ENCODE data around the gene LRRFIP1.
"Not testable (repeated sequence)": the region's sequence is repeated elsewhere in the genome, so short reads cannot be mapped to it uniquely, and the experiment has no call there.

Gene LRRFIP1

DNA sequence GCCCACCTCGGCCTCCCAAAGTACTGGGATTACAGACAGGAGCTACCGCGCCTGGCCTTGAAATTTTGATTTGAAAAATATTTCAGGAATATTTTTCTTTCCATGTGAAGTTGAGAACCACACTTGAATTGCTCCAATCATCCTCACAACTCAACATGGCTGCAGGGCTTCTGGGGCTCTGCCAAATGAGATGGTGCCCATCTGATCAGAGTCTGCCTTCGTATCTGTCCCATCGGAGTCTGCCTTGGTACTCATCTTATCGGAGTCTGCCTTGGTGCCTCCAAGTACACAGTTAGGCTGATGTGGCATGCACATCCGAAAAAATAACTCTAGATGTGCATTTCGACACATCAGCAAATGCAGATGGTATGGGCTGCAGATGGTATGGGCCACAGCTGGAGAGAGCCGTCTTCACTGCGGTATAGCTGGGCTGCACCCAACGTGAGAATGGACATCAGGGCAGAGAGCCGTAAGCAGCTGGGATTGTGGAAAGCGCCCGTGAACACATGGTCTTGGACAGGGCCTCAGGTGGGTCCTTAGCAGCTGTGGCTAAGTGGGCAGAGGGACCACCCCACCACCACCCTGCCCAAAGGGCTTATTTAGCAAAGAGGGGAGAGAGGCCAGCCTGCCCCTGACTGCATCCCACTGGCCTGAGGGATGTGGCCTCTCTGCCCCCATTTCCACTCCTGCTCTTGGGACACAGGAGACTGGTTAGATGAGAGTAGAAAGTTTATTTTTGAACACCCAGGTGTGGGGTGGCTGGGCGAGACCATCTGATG is 119.1 kb downstream of the LRRFIP1 start:
- DNase-seq (ENCODE audit: low spot score), result no peak

DNA sequence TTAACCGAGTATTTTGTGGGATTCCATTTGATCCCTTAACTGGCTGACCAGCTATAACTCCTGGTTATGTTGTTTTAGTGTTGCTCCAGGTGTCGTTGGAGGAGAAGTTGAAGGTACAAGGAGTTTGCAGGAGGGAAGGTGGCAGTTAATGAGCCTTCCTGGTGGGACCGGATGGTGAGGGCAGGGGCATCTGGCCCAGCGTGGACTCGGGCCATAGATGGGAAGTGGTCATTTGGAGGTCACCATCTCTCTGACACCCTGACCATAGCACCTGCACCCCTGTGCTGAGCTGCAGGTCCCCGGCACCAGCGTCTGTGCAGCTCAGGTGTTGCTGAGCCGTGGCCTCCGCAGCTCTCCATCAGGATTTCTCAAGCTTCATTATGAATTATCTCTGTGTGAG is 119.8 kb downstream of the LRRFIP1 start:
- DNase-seq (ENCODE audit: low spot score), result no peak

DNA sequence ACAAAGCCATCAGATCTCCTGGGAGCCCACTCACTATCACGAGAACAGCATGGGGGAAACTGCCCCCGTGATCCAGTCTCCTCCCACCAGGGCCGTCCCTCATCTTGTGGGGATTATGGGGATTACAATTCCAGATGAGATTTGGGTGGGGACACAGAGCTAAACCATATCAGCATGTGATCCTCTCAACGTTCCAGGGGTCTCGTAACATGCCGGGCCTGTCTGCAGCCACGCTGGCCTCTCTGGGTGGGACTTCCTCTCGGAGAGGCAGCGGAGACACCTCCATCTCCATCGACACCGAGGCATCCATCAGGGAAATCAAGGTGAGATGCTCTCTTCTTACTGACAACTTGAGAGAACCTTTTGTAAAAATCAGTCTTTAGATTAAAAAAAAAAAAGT is 121.6 kb downstream of the LRRFIP1 start:
- DNase-seq (ENCODE audit: low spot score), result no peak

DNA sequence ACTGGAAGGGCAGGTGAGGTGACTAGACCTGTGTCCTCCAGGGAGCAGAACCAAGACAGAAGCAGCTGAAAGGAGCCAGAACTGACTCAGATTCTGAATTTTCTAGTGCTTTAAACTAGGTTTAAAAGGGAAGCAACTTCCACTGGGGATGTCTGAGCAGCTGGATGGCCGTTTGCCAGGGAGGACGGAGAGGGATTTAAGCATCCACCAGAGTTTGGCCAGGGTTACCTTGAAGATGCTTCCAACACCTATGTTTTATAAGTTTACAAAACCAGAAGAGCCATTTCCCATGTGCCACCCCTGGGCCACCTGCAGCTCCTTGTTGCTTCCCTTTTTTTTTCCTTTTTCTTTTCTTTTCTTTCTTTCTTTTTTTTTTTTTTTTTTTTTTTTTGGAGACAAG is 122.6 kb downstream of the LRRFIP1 start:
- no peak for DNase-seq (ENCODE audit: low spot score)

DNA sequence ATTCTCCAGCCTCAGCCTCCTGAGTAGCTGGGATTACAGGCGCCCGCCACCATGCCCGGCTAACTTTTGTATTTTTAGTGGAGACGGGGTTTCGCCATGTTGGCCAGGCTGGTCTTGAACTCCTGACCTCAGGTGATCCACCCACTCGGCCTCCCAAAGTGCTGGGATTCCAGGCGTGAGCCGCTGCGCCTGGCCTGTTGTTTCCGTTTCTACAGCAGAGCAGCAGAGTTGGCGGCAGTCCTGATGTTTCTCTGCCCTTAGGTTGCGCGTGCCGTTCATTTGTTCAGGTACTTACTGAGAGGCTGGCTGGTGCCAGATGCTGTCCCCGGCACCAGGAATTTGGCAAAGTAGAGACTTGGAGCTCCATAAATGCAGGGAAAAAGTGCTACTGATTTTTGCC is 123.1 kb downstream of the LRRFIP1 start:
- not testable (repeated sequence) for DNase-seq (ENCODE audit: low spot score)

DNA sequence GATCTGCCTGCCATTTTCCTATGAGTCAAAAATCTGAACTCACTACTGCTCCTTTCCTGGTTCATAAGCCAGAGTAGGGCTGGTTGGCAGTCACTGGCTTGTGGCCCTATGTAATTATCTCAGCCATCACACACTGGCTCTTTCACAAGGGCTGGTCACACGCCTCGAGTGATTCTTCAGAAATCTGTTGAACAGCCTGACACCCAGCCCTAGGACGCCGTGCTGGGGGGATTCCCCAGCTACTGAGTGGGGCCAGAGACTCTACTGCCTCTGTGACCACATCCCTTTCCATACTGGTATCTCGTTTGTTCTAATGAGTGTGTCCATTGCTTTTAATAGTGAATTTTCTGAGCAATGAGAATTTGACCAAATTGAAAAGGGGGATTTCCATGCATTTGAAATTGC is 125.4 kb downstream of the LRRFIP1 start:
- DNase-seq (ENCODE audit: low spot score), result no peak

DNA sequence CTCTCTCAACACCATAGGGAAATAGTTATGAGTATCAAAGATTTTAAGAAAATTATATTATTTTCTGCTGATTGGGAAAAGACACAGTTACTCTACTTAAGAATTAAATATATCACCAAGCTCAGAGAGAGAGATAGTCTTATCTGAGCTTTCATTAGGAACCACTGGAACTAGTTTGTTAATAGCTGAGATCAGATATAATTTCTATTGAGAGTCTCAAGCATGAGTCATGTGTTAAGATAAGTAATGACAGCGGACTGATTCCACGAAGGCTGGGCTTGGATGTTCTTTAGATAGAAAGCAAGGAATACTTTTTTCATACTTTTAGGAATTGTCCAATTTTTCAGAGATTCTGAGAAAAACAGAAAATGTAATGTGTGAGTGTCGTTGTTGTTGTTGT is 126.8 kb downstream of the LRRFIP1 start:
- DNase-seq (ENCODE audit: low spot score), result no peak

DNA sequence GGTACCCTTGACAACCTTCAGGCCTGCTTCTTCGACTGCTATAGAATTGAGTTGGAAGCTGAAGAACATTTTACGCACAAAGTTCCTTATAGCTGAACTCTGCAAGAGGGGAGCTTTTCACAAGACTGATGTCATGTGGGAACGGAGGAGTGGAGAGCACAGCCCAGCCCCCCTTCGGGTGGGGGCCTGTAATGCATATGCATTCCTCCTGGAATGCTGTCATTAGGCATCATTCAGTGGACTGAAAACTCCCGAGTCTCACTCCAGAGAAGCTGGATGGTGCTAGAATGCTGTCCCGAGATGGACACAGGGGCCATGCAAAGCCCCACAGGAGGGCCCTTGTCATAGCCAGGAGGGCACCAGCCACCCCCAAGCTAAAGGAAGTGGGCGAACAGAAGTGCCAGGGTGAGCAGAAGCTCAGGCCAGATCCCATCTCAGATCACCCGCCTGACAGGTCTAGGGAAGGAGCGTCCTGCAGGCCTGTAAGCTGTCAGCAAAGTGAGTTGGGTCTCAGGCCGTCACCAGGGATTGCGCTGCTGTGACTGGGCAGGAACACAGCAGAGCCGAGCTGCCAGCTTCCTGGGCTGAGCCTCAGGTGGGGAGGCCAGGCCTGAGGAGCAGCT is 127.3 kb downstream of the LRRFIP1 start:
- no peak for DNase-seq (ENCODE audit: low spot score)

DNA sequence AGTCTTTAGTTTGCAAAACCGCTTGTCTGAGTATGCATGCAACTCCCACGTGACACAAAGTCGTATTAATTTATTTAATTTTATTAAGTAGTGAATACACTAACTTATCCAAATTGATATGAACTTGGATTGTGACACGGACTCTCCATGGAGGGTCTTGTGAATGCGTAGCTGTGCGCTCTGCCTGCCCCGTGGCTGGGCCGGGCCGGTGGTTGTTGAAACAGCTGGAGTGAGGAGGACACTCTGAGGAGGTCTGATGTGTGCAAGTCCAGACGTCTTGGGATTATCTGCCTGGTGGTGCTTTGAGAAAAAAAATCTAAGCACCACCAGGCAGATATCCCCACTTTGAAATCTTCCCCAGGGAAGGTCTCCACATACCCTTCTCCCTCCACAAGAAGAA is 130.2 kb downstream of the LRRFIP1 start:
- no peak for DNase-seq (ENCODE audit: low spot score)

DNA sequence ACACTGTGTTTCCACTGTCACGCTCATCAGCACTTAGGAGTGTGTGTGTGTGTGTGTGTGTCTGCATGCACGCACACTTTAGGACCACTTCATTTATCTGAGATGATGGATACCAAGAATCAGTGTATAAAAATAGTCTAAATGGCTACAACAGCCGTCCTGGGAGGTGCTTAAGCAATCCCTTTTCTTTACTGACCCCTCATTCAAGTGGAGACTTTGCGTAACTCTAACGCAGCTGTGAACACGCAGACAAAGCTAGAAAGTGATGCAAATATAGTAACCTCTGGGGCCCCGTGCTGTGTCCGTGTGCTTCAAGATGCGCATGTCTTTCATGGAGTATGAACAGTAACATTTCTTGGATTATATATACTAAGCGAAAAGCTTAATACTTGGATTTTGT is 130.8 kb downstream of the LRRFIP1 start:
- no peak for DNase-seq (ENCODE audit: low spot score)

DNA sequence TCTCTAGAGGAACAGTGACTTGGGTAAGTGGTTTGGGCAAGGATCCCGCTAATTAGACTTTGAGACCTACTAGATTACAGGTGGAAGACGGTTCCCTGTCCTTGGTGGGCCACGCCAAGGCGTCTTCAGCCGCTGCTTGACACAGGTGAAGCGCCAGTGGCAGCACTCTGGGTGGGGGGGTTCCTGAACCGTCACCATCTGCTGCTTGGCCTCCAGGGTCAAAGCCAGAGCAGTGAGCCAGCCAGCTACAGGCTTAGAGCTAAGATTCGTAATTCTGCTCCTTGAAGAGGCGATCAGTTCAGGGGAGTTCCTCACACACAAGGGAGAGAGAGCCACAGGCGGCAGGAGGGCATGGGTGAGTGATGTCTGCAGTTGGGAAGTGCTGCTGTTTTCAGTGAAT is 131.8 kb downstream of the LRRFIP1 start:
- DNase-seq (ENCODE audit: low spot score), result no peak

DNA sequence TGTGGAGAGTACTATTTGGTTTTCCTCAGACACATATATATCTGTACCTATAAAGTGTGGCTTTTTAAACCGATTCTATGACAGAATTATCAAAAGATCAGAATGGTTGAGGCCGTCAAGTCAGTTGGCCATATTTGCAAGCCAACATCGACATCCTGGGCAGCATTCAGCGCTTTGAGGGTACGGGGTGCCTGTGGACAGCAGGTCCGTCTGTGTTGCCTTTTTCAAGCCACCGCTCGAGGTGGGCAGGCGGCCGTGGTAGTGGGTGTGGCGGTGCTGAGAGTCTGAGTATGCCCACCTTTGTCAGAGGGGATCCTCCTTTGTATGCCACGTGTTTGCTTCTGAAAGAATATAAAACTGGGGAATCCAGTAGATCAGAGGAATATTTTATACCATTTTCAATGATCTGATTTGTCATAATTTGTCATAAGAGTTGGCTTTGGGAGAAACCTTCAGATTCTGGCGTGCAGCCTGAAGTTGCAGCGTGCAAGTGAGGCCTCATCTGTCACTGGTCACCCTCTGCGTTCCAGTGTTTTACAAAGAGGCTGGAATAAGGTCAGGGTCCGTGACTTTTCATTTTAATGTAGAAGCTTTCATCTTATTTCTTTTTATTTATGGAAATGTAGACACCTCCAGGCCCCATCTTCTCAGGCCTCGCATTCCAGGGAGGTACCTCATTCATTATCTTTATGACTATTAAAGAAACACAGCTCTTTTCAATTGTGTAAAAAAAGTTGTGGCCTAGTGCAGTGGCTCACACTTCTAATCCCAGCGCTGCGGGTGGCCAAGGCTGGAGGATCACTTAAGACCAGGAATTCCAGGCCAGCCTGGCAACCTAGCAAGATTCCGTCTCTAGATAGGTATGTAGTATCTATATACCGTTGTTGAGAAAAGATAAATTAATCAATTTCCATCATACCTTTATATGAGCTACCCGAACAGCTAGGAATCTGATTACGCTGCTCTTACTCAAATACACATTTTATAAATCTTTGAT is 133.4 kb downstream of the LRRFIP1 start:
- DNase-seq (ENCODE audit: low spot score), result no peak

DNA sequence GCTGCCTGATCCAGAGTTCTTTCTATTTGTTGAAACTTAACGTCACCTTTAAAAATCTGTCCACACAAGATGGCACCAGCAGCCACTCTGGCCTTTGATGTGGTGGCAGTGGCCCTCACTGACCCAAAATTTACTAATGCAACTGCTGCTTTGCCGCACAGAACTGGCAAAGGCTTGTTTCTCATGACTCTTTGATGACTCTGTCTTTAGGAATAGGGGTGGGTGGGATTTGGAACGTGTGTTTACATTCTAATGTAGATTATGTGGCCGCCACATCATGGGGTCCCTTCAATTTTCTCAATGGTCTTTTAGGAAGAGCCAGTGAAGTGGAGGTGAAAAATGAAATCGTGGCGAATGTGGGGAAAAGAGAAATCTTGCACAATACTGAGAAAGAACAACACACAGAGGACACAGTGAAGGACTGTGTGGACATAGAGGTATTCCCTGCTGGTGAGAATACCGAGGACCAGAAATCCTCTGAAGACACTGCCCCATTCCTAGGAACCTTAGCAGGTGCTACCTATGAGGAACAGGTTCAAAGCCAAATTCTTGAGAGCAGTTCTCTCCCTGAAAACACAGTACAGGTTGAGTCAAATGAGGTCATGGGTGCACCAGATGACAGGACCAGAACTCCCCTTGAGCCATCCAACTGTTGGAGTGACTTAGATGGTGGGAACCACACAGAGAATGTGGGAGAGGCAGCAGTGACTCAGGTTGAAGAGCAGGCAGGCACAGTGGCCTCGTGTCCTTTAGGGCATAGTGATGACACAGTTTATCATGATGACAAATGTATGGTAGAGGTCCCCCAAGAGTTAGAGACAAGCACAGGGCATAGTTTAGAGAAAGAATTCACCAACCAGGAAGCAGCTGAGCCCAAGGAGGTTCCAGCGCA is 135.2 kb downstream of the LRRFIP1 start:
- DNase-seq (ENCODE audit: low spot score), result not testable (repeated sequence)

DNA sequence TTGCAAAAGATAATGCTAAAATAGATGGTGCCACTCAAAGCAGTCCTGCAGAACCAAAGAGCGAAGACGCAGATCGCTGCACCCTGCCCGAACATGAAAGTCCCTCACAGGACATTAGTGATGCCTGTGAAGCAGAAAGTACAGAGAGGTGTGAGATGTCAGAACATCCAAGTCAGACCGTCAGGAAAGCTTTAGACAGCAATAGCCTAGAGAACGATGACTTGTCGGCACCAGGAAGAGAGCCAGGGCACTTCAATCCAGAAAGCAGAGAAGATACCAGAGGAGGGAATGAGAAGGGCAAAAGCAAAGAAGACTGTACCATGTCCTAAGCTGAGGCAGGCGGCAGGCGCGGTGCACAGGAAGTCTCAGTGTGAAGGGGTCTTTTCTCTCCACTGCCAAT is 136.4 kb downstream of the LRRFIP1 start:
- no peak for DNase-seq (ENCODE audit: low spot score)

DNA sequence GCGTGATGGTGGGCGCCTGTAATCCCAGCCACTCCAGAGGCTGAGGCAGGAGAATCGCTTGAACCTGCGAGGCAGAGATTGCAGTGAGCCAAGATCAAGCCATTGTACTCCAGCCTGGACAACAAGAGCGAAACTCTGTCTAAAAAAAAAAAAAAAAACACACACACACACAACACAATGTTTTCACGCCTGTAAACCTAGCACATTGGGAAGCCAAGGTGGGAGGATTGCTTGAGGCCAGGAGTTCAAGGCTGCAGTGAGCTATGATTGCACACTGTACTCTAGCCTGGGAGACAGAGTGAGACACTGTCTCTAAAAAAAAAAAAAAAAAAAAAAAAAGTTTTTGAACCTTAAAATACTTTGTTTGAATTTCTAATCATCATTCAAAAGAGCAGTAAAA is 137.7 kb downstream of the LRRFIP1 start:
- not testable (repeated sequence) for DNase-seq (ENCODE audit: low spot score)

DNA sequence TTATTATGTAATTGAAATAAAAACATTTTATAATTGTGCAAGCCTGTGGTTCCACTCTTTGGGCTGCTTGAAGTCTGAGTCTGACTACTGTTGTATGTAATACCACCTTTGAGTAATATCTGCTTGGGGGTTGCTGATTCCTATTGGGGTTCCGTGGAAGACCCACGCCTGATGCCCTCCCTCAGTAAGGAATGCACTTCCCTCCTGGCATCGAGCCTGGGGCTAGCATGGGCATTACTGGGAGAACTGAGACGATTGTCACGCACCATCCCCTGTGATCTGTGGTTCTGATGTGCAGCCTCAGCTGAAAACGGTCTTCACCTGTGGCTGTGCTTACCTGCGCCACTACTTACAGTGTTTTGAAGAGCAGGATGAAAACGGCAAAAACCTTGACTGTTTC is 138.5 kb downstream of the LRRFIP1 start:
- DNase-seq (ENCODE audit: low spot score), result no peak

DNA sequence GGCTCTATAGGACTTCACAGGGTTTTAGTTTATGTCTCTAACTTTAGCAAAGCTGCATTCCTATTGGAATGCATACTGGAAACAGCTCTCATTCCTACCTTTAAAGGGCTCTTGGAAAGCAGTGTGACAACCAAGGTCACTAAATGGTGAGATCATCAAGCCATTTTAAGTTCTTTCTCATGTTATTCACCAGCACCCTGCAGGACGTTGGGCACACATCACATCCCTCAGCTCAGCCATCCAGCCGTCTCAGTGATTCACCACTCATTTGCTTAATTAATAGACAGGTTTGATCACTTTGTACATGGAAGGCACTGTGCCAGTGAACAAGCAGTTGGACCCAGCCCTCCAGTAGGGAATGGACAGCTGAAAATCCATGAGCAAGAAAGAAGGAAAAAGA is 139.0 kb downstream of the LRRFIP1 start:
- no peak for DNase-seq (ENCODE audit: low spot score)

DNA sequence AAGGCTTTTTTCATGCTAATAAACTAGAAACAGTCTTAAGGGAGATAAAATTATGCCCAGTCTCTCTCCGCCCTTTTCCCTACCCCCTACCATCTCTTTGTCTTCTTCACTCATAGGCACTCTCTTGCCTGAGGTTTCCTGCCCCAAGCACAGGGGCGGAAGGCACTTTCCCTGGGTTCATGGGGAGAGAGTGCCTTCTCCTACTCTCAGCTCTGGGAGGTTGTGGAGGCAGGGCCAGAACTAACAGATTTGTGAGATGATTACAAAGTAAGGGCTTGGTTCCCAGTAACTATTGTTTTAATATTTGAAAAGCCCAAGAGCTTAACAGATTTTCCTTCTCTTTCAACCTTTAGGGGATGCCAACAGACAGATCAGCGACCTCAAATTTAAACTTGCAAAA is 145.1 kb downstream of the LRRFIP1 start:
- DNase-seq (ENCODE audit: low spot score), result no peak

DNA sequence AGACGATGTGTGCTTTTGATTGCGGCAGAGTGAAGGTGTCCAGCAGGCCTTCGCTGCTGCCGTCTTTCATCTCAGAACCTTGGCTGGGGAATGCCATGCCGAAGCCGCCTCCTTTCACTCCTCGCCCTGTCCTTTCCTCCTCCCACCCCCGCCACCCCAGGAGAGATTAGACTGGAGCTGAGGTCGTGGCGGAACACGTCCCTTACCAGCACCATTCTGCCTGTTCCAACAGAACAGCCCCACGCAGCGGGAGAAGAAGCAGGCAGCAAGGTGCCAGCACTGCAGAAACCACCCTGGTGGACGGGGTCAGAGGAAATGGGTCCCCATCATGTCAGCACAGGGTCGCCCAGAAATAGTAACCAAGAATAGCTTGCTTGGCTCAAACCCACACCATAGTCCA is 146.4 kb downstream of the LRRFIP1 start:
- no peak for DNase-seq (ENCODE audit: low spot score)

DNA sequence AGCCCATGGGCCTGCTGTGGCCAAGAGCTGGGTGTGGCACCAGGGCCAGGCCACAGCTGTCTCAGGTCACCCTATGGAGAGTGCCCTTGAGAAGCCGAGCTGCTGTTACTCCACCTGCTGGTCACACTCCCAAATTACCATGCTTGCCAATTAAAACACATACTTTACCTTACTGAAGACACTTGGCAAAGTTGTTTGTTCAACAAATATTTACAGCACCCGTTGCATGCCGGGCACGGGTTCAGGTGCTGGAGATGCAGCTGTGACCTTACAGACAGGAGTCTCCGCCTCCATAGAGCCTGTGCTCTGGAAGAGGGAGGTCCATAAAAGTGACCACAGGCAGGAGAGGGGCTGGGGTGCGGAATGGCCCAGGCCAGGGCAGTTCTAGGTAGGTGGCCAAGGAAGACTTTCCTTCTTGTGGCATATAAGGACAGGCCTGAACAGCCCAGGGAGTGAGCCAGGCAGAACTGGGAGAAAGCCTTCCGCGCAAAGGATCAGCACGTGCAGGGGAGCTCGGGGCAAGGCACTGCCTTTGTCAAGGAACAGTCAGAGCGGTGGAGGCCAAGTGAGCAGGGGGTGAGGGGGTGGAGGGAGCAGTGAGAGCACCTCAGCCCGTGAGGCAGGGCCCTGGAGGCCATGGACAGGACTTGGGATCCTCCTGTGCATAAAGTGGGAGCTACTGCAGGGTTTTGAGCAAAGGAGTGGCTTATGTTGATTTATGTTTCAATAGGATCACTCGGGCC is 147.6 kb downstream of the LRRFIP1 start:
- peak; percentile 53 for DNase-seq (ENCODE audit: low spot score)

DNA sequence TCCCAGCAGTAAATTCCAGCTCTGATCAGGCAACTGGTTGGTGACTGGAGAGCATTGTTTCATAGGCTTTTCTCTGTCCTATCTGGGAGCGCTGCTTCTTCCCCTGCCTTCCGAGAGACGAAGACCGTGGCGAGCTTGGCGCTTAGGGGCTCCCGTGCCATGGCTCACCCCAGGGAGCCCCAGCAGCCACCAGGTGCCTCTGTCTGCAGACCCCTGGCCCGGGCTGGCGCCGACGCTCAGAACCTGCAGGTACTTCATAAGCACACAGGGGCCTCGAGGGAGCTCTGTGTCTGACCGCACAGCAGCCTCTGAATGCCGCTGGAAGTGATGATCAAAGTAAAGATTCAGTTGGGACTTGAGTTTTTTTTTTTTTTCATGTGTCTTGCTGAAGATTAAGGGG is 152.1 kb downstream of the LRRFIP1 start:
- DNase-seq (ENCODE audit: low spot score), result no peak

All from COLO829 (cell line).